GM23338 (cell line): ENCODE data around the gene SPTBN4. TPM values are rescaled to one million over a fixed set of nuclear protein-coding genes. Genes with fewer than 3 reads are reported as not detected.

Source experiments
- ATAC-seq: fragments of 200-7000 bp; cut with Tn5 transposase; 3 replicates; pipeline ENCODE4 v1.9.1; 2020
- DNase-seq: peaks from one replicate; pipeline ENCODE4 v3.0.0-alpha.2; 2015; ENCODE audit warnings: low spot score
- H2AFZ ChIP-seq: fragments of 200-600 bp; sonication (generic); 2 replicates; pipeline ENCODE4 v1.8.0; 2016; ENCODE audit warnings: antibody characterized with exemption, mild to moderate bottlenecking, moderate library complexity
- H3F3A ChIP-seq: fragments of 200-600 bp; sonication (generic); replicated peaks from 2 replicates; pipeline ENCODE4 v1.8.0; 2017; ENCODE audit warnings: antibody characterized with exemption, mixed run types, low read depth
- H3K27ac ChIP-seq: fragments of 200-600 bp; sonication (generic); 2 replicates; pipeline ENCODE4 v1.6.1; 2016; ENCODE audit warnings: low read depth
- H3K27me3 ChIP-seq: fragments of 200-600 bp; sonication (generic); 2 replicates; pipeline ENCODE4 v1.8.0; 2016; ENCODE audit warnings: mild to moderate bottlenecking, mixed run types, moderate library complexity; ENCODE audit not compliant: insufficient read depth
- H3K36me3 ChIP-seq: fragments of 200-600 bp; sonication (generic); 2 replicates; pipeline ENCODE4 v1.8.0; 2016; ENCODE audit warnings: mild to moderate bottlenecking; ENCODE audit not compliant: insufficient read depth
- H3K4me1 ChIP-seq: fragments of 200-600 bp; sonication (generic); 2 replicates; pipeline ENCODE4 v1.8.0; 2016; ENCODE audit warnings: mild to moderate bottlenecking, moderate library complexity; ENCODE audit not compliant: insufficient read depth
- H3K4me2 ChIP-seq: fragments of 200-600 bp; sonication (generic); 2 replicates; pipeline ENCODE4 v1.7.1; 2017; ENCODE audit warnings: mixed run types
- H3K4me3 ChIP-seq: fragments of 200-600 bp; sonication (generic); 2 replicates; pipeline ENCODE4 v1.6.1; 2016; ENCODE audit warnings: mixed run types
- H3K79me2 ChIP-seq: fragments of 200-600 bp; sonication (generic); replicated peaks from 2 replicates; pipeline ENCODE4 v1.8.0; 2017; ENCODE audit warnings: mild to moderate bottlenecking; ENCODE audit not compliant: insufficient read depth
- H3K9me2 ChIP-seq: fragments of 200-600 bp; sonication (generic); 2 replicates; pipeline ENCODE4 v1.8.0; 2017; ENCODE audit not compliant: insufficient read depth
- H4K20me1 ChIP-seq: fragments of 200-600 bp; sonication (generic); replicated peaks from 2 replicates; pipeline ENCODE4 v1.8.0; 2017; ENCODE audit warnings: mild to moderate bottlenecking; ENCODE audit not compliant: insufficient read depth
- H3K27ac Mint-ChIP-seq: 2 replicates; pipeline ENCODE4 v1.8.0; 2020; ENCODE audit warnings: inconsistent platforms, mild to moderate bottlenecking, moderate library complexity, mixed read lengths
- H3K27me3 Mint-ChIP-seq: 3 replicates; pipeline ENCODE4 v1.8.0; 2022; ENCODE audit warnings: low read depth, mild to moderate bottlenecking, moderate library complexity, mixed read lengths, inconsistent platforms; ENCODE audit not compliant: insufficient read depth, poor library complexity
- H3K36me3 Mint-ChIP-seq: 3 replicates; pipeline ENCODE4 v1.8.0; 2021; ENCODE audit warnings: low read depth, mild to moderate bottlenecking, inconsistent platforms, moderate library complexity, mixed read lengths
- H3K4me1 Mint-ChIP-seq: 3 replicates; pipeline ENCODE4 v1.8.0; 2020; ENCODE audit warnings: mild to moderate bottlenecking, inconsistent platforms, mixed read lengths
- H3K4me3 Mint-ChIP-seq: 3 replicates; pipeline ENCODE4 v1.8.0; 2021; ENCODE audit warnings: moderate library complexity, mild to moderate bottlenecking, inconsistent platforms, mixed read lengths
- H3K9me3 Mint-ChIP-seq: 3 replicates; pipeline ENCODE4 v1.8.0; 2020; ENCODE audit warnings: moderate library complexity, mild to moderate bottlenecking, inconsistent platforms, mixed read lengths
- CREB1 ChIP-seq: fragments of 250-450 bp; sonication (Bioruptor Pico); IDR thresholded peaks from 2 replicates; pipeline ENCODE4 v1.5.0; 2020; ENCODE audit warnings: low read depth, mild to moderate bottlenecking, moderate library complexity
- ETS1 ChIP-seq: IDR thresholded peaks from 2 replicates; pipeline ENCODE4 v1.6.1; 2016; ENCODE audit warnings: antibody characterized with exemption
- EZH2 ChIP-seq: fragments of 200-600 bp; sonication (generic); IDR thresholded peaks from one replicate; pipeline ENCODE4 v1.8.0; 2017; ENCODE audit warnings: antibody characterized with exemption, mild to moderate bottlenecking, low read depth; ENCODE audit not compliant: unreplicated experiment
- polyA plus RNA-seq: library from polyadenylated mRNA; unstranded; fragments of >200 nt; fragmentation: Nextera tagmentation; extraction: Ambion mirVana; gene quantifications from 2 replicates; pipeline ENCODE4 v1.2.1, GENCODE V29; 2016
- total RNA-seq: library from RNA; depleted of rRNA; stranded (reverse); fragments of >200 nt; shearing (Covaris generic); gene quantifications from 2 replicates; pipeline ENCODE4 v1.2.3, GENCODE V29; 2014
- TF ChIP-seq, protein P1 (sequence below): fragments of 250-450 bp; sonication (Bioruptor Pico); IDR thresholded peaks from 2 replicates; pipeline ENCODE4 v1.5.0; 2020; ENCODE audit warnings: mild to moderate bottlenecking, moderate library complexity
- TF ChIP-seq, protein P2 (sequence below), 2 experiments: fragments of 200-600 bp in 1 of 2; sonication (generic) in 1 of 2; conservative IDR thresholded peaks; 2 replicates each; pipeline versions ENCODE4 v1.5.1 to v1.6.1; 2016 to 2017; ENCODE audit warnings: antibody characterized with exemption in 2 of 2, low read depth in 2 of 2, mild to moderate bottlenecking in 2 of 2, moderate library complexity in 1 of 2

Gene SPTBN4
- total and polyA plus RNA-seq, 2 experiments from 2014 or later = 1.6 to 2.3 TPM

- Histone ChIP-seq H4K20me1 (no peaks in the 10 kb centered on the region), H3K9me2 (no peaks in the 10 kb centered on the region), H3K36me3 (no peaks in the 10 kb centered on the region), H3K27me3 (peaks cover 39% of the 10 kb centered on the region), H3F3A (peaks cover 12% of the 10 kb centered on the region; the same call in 1 of the 2 replicates), H3K4me2 (peak overlapping the region; percentile 83), H3K4me3 (peak overlapping the region; percentile 56), H3K27ac (no peak overlapping the region), H3K79me2 (no peaks in the 10 kb centered on the region), H3K4me1 (peaks cover 5% of the 10 kb centered on the region; the same call in 1 of the 2 replicates), H2AFZ (peak overlapping the region; percentile 97)
- Mint-ChIP-seq H3K27me3 (peaks cover 37% of the 10 kb centered on the region), H3K4me3 (peak overlapping the region; percentile 63), H3K4me1 (peaks cover 7% of the 10 kb centered on the region), H3K9me3 (peaks cover 8% of the 10 kb centered on the region), H3K36me3 (peaks cover 2% of the 10 kb centered on the region; the same call in 1 of the 3 replicates), H3K27ac (no peak overlapping the region)
- peak; percentile 96 for DNase-seq
- no peak for TF ChIP-seq CREB1 (CRISPR knock-in tag)
- TF ChIP-seq, protein P1, sequence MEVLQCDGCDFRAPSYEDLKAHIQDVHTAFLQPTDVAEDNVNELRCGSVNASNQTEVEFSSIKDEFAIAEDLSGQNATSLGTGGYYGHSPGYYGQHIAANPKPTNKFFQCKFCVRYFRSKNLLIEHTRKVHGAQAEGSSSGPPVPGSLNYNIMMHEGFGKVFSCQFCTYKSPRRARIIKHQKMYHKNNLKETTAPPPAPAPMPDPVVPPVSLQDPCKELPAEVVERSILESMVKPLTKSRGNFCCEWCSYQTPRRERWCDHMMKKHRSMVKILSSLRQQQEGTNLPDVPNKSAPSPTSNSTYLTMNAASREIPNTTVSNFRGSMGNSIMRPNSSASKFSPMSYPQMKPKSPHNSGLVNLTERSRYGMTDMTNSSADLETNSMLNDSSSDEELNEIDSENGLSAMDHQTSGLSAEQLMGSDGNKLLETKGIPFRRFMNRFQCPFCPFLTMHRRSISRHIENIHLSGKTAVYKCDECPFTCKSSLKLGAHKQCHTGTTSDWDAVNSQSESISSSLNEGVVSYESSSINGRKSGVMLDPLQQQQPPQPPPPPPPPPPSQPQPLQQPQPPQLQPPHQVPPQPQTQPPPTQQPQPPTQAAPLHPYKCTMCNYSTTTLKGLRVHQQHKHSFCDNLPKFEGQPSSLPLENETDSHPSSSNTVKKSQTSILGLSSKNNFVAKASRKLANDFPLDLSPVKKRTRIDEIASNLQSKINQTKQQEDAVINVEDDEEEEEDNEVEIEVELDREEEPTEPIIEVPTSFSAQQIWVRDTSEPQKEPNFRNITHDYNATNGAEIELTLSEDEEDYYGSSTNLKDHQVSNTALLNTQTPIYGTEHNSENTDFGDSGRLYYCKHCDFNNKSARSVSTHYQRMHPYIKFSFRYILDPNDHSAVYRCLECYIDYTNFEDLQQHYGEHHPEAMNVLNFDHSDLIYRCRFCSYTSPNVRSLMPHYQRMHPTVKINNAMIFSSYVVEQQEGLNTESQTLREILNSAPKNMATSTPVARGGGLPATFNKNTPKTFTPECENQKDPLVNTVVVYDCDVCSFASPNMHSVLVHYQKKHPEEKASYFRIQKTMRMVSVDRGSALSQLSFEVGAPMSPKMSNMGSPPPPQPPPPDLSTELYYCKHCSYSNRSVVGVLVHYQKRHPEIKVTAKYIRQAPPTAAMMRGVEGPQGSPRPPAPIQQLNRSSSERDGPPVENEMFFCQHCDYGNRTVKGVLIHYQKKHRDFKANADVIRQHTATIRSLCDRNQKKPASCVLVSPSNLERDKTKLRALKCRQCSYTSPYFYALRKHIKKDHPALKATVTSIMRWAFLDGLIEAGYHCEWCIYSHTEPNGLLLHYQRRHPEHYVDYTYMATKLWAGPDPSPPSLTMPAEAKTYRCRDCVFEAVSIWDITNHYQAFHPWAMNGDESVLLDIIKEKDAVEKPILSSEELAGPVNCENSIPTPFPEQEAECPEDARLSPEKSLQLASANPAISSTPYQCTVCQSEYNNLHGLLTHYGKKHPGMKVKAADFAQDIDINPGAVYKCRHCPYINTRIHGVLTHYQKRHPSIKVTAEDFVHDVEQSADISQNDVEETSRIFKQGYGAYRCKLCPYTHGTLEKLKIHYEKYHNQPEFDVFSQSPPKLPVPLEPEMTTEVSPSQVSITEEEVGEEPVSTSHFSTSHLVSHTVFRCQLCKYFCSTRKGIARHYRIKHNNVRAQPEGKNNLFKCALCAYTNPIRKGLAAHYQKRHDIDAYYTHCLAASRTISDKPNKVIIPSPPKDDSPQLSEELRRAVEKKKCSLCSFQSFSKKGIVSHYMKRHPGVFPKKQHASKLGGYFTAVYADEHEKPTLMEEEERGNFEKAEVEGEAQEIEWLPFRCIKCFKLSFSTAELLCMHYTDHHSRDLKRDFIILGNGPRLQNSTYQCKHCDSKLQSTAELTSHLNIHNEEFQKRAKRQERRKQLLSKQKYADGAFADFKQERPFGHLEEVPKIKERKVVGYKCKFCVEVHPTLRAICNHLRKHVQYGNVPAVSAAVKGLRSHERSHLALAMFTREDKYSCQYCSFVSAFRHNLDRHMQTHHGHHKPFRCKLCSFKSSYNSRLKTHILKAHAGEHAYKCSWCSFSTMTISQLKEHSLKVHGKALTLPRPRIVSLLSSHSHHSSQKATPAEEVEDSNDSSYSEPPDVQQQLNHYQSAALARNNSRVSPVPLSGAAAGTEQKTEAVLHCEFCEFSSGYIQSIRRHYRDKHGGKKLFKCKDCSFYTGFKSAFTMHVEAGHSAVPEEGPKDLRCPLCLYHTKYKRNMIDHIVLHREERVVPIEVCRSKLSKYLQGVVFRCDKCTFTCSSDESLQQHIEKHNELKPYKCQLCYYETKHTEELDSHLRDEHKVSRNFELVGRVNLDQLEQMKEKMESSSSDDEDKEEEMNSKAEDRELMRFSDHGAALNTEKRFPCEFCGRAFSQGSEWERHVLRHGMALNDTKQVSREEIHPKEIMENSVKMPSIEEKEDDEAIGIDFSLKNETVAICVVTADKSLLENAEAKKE (CRISPR knock-in tag) = no peak
- TF ChIP-seq, protein P2, sequence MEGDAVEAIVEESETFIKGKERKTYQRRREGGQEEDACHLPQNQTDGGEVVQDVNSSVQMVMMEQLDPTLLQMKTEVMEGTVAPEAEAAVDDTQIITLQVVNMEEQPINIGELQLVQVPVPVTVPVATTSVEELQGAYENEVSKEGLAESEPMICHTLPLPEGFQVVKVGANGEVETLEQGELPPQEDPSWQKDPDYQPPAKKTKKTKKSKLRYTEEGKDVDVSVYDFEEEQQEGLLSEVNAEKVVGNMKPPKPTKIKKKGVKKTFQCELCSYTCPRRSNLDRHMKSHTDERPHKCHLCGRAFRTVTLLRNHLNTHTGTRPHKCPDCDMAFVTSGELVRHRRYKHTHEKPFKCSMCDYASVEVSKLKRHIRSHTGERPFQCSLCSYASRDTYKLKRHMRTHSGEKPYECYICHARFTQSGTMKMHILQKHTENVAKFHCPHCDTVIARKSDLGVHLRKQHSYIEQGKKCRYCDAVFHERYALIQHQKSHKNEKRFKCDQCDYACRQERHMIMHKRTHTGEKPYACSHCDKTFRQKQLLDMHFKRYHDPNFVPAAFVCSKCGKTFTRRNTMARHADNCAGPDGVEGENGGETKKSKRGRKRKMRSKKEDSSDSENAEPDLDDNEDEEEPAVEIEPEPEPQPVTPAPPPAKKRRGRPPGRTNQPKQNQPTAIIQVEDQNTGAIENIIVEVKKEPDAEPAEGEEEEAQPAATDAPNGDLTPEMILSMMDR (conservative IDR thresholded peaks at IDR 0.05; ENCODE audit: low read depth in 2 of 2) = peak; percentile 23 to 79; a peak in 3 of 4 replicates
- peak; percentile 48 for TF ChIP-seq EZH2
- no peak for TF ChIP-seq ETS1
- peak; percentile 88 for ATAC-seq
These were observed 82.4 kb downstream of the SPTBN4 start for GRCh38 chr19:40549007-40549708.
